A673 (cell line): Measurements from ENCODE around the gene ELAPOR1. TPM values are rescaled to one million over a fixed set of nuclear protein-coding genes. Genes with fewer than 3 reads are reported as not detected.

Experiments
- Bru-seq: library from RNA; stranded (reverse); fragments of 400-500 nt; gene quantifications from one replicate; lab custom pipeline; 2021; lab: Mats Ljungman, UMichigan
- BruChase-seq, 2 experiments: library from RNA; stranded (reverse); fragments of 400-500 nt; gene quantifications; one replicate each; lab custom pipeline; 2021; lab: Mats Ljungman, UMichigan
- BruUV-seq: library from RNA; stranded (reverse); fragments of 400-500 nt; replicated peaks from 2 replicates; lab custom pipeline; 2021; lab: Mats Ljungman, UMichigan
- CTCF ChIA-PET: fragments of 300-600 bp; sonication (Branson Sonifier 250); formaldehyde crosslinking; loops from one replicate; lab custom pipeline; 2022; ENCODE audit warnings: antibody characterized with exemption; lab: Charles Lee
- POLR2A ChIA-PET: fragments of 300-600 bp; sonication (Branson Sonifier 250); formaldehyde crosslinking; loops from one replicate; lab custom pipeline; 2022; ENCODE audit warnings: antibody characterized with exemption; ENCODE audit not compliant: low non-redundant PET; lab: Charles Lee
- DNase-seq: peaks from one replicate; pipeline ENCODE4 v3.0.0-alpha.2; 2015; ENCODE audit warnings: low spot score
- H3K27ac ChIP-seq: fragments of 200-600 bp; sonication (generic); 2 replicates; pipeline ENCODE4 v1.5.1; 2016; ENCODE audit warnings: mixed run types, low read depth, mild to moderate bottlenecking, mixed read lengths, antibody characterized with exemption, low read length; ENCODE audit not compliant: poor library complexity, severe bottlenecking
- H3K27me3 ChIP-seq: fragments of 200-600 bp; sonication (generic); replicated peaks from 2 replicates; pipeline ENCODE4 v1.6.1; 2017; ENCODE audit warnings: mixed run types, low read depth, mild to moderate bottlenecking, mixed read lengths, antibody characterized with exemption, low read length; ENCODE audit not compliant: insufficient read depth, poor library complexity
- H3K36me3 ChIP-seq: fragments of 200-600 bp; sonication (generic); 2 replicates; pipeline ENCODE4 v1.6.1; 2016; ENCODE audit warnings: mixed run types, mild to moderate bottlenecking, mixed read lengths, antibody characterized with exemption, low read length; ENCODE audit not compliant: insufficient read depth, poor library complexity, severe bottlenecking
- H3K4me1 ChIP-seq: fragments of 200-600 bp; sonication (generic); 2 replicates; pipeline ENCODE4 v1.6.1; 2017; ENCODE audit warnings: mixed run types, mild to moderate bottlenecking, mixed read lengths, antibody characterized with exemption, low read length; ENCODE audit not compliant: insufficient read depth, poor library complexity, severe bottlenecking
- H3K4me3 ChIP-seq: fragments of 200-600 bp; sonication (generic); 2 replicates; pipeline ENCODE4 v1.5.1; 2016; ENCODE audit warnings: low read depth, mixed run types, mild to moderate bottlenecking, mixed read lengths, low read length; ENCODE audit not compliant: poor library complexity, severe bottlenecking
- H3K9me3 ChIP-seq: fragments of 200-600 bp; sonication (generic); 2 replicates; pipeline ENCODE4 v1.6.1; 2016; ENCODE audit warnings: mixed run types, low read depth, mild to moderate bottlenecking, mixed read lengths, antibody characterized with exemption, low read length; ENCODE audit not compliant: poor library complexity, severe bottlenecking
- EZH2 ChIP-seq: fragments of 200-600 bp; sonication (generic); IDR thresholded peaks from 2 replicates; pipeline ENCODE4 v1.6.1; 2017; ENCODE audit warnings: borderline replicate concordance, low read depth, mild to moderate bottlenecking, mixed read lengths, antibody characterized with exemption, low read length; ENCODE audit not compliant: poor library complexity, severe bottlenecking
- intact Hi-C: fragments of 100-400 bp; cut with micrococcal nuclease; formaldehyde crosslinking; loops from one replicate; pipeline ENCODE4 v1.10.0; 2022; ENCODE audit not compliant: unreplicated experiment
- long read RNA-seq: library from polyadenylated mRNA; stranded (forward); transcript quantifications from one replicate; pipeline ENCODE4 v2.0.0, GENCODE V29; 2022
- total RNA-seq: library from RNA; stranded (reverse); gene quantifications from 2 replicates; pipeline ENCODE4 v1.2.3, GENCODE V29; 2021
- TF ChIP-seq, protein P1 (sequence below): fragments of 300-800, 200-600 bp; sonication (generic); conservative IDR thresholded peaks from 2 replicates; pipeline ENCODE4 v1.5.1; 2017; ENCODE audit warnings: low read depth, mild to moderate bottlenecking, antibody characterized with exemption, low read length, moderate library complexity, mixed read lengths

Gene ELAPOR1, protein sequence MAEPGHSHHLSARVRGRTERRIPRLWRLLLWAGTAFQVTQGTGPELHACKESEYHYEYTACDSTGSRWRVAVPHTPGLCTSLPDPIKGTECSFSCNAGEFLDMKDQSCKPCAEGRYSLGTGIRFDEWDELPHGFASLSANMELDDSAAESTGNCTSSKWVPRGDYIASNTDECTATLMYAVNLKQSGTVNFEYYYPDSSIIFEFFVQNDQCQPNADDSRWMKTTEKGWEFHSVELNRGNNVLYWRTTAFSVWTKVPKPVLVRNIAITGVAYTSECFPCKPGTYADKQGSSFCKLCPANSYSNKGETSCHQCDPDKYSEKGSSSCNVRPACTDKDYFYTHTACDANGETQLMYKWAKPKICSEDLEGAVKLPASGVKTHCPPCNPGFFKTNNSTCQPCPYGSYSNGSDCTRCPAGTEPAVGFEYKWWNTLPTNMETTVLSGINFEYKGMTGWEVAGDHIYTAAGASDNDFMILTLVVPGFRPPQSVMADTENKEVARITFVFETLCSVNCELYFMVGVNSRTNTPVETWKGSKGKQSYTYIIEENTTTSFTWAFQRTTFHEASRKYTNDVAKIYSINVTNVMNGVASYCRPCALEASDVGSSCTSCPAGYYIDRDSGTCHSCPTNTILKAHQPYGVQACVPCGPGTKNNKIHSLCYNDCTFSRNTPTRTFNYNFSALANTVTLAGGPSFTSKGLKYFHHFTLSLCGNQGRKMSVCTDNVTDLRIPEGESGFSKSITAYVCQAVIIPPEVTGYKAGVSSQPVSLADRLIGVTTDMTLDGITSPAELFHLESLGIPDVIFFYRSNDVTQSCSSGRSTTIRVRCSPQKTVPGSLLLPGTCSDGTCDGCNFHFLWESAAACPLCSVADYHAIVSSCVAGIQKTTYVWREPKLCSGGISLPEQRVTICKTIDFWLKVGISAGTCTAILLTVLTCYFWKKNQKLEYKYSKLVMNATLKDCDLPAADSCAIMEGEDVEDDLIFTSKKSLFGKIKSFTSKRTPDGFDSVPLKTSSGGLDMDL
- total RNA-seq: 0.17 and 0.24 TPM in 2 replicates
- percentile 13 among the genes with signal in this experiment for Bru-seq, nascent RNA
- percentile 18 among the genes with signal in this experiment for BruChase-seq, experiment 1, labeled RNA remaining after a 2-hour chase
- BruChase-seq, experiment 2, labeled RNA remaining after a 6-hour chase: percentile 19 among the genes with signal in this experiment
- long read RNA-seq: 0 reads

DNA sequence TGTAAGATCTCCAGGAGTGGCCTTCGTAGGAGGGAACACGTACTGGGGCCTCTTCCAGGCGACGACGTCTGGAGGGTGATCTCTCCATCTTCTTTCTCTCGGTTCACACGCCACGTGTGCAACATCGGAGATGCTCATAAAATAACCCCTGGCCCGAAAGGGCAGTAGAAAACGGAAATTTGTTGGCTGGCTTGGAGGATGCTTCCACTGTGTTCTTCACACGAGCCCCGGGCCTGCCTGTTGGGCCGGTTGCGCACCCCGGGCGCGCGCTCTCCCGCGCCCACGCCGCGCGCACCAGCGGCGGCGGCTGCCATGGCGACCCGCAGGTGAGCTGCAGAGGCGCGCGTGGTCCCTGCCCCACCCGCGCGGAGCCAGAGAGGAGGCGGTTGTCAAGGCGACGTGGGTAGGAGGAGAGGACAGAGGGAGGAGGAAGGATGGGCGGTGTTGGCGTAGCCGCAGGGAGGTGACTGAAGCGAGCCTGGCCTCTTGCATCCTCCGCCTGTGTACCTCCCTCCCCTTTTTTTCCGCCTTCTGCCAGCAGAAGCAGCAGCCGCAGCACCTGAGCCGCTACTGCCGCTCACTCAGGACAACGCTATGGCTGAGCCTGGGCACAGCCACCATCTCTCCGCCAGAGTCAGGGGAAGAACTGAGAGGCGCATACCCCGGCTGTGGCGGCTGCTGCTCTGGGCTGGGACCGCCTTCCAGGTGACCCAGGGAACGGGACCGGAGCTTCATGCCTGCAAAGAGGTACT, at the start of gene ELAPOR1:
ELAPOR1 (plus strand) TSS at position 526 of the 752 bp plus-strand sequence; CDS start at position 595, 69 bp downstream.
- no TSS peak for BruUV-seq
- POLR2A ChIA-PET: no interaction called here
- no peak for DNase-seq

GRCh38 chr1:109065137-109065536, 48.8 kb upstream of the ELAPOR1 start:
- Histone ChIP-seq H3K36me3 (peaks cover 34% of the 10 kb centered on the region), H3K27me3 (no peaks in the 10 kb centered on the region), H3K9me3 (no peaks in the 10 kb centered on the region), H3K27ac (no peak overlapping the region), H3K4me1 (no peaks in the 10 kb centered on the region), H3K4me3 (no peak overlapping the region)
- no peak for TF ChIP-seq EZH2
- TF ChIP-seq, protein P1, sequence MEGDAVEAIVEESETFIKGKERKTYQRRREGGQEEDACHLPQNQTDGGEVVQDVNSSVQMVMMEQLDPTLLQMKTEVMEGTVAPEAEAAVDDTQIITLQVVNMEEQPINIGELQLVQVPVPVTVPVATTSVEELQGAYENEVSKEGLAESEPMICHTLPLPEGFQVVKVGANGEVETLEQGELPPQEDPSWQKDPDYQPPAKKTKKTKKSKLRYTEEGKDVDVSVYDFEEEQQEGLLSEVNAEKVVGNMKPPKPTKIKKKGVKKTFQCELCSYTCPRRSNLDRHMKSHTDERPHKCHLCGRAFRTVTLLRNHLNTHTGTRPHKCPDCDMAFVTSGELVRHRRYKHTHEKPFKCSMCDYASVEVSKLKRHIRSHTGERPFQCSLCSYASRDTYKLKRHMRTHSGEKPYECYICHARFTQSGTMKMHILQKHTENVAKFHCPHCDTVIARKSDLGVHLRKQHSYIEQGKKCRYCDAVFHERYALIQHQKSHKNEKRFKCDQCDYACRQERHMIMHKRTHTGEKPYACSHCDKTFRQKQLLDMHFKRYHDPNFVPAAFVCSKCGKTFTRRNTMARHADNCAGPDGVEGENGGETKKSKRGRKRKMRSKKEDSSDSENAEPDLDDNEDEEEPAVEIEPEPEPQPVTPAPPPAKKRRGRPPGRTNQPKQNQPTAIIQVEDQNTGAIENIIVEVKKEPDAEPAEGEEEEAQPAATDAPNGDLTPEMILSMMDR: no peak
- CTCF ChIA-PET: interaction anchor here (0.7 kb wide), 1 partner anchor 83 kb away, joined by 4 read pairs; no protein-coding TSS in a partner anchor
- no TSS peak for BruUV-seq
- no peak for DNase-seq
- POLR2A ChIA-PET: no interaction called here
- intact Hi-C loops: no loop called here

More for the DNA sequence above, at the start of gene ELAPOR1:
- no peaks in the 10 kb centered on the region for H3K9me3 ChIP-seq
- CTCF ChIA-PET: no interaction called here
- peak within 1 kb of the TSS; percentile 35 for H3K4me3 ChIP-seq
- H3K27ac ChIP-seq: no peak within 1 kb of the TSS
- TF ChIP-seq, protein P1: no peak
- peak; percentile 74 for TF ChIP-seq EZH2
- intact Hi-C loops: loop anchor here (5.0 kb wide), 1 partner anchor 286 kb away; no protein-coding TSS in a partner anchor
- peaks cover 19% of the 10 kb centered on the region for H3K4me1 ChIP-seq
- peaks cover 37% of the 10 kb centered on the region for H3K27me3 ChIP-seq
- no peaks in the 10 kb centered on the region for H3K36me3 ChIP-seq
